ENCODE results near the gene A1BG.
"Not testable (repeated sequence)": the region's sequence is repeated elsewhere in the genome, so short reads cannot be mapped to it uniquely, and the experiment has no call there.

Gene A1BG

DNA sequence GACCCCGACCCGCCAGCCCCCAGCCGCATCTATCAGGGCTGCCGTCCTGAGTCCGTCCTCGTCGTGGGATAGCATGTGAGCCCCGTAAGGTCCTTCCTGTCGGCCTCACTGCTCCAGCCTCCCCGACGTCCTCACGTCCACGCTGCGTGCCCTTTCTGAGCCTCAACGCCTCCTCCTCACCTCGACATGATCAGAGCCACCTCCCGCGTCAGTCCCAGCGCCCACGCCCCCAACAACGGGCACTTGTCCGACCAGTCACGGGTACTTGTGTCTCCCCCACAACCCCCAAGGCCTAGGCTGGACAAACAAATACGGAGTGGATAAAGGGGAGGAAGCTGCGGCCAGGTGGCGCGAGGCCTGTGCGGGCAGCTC is 8.6 kb upstream of the A1BG start:
- in situ Hi-C loops (cut with MboI; ENCODE audit: low sequenced_read_pairs): no loop called here

DNA sequence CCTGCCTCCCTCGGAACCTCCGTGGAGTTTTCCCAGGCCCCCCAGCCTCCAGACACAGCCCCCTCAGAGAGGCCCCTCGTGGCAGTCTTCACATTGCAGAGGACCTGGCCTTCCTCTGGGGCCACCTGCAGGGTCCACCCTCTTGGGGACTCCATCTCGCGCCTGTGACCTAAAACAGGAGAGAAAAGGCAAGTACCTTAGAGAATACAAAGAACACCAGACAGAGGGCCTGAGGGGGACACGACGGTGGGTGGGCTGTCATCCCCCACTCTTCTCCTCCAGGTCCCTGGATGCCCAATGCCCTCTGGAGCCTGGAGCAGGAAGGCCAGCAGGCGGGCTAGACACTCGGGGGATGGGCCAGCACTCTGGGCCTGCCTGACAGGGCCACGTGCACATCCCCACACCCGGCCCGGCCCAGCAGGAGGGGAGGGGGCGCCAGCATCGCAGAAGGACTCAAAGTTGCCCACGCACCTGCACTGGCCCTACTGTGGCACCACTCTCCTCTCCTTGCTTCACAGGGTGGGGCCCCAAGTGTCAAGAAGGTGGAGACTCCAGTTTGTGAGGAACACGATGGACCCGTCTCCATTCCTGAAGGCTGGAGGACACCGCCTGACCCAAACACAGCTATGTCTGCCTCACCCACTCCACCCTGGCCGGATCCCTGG is 4.3 kb upstream of the A1BG start:
- in situ Hi-C loops (cut with MboI; ENCODE audit: low sequenced_read_pairs): no loop called here

DNA sequence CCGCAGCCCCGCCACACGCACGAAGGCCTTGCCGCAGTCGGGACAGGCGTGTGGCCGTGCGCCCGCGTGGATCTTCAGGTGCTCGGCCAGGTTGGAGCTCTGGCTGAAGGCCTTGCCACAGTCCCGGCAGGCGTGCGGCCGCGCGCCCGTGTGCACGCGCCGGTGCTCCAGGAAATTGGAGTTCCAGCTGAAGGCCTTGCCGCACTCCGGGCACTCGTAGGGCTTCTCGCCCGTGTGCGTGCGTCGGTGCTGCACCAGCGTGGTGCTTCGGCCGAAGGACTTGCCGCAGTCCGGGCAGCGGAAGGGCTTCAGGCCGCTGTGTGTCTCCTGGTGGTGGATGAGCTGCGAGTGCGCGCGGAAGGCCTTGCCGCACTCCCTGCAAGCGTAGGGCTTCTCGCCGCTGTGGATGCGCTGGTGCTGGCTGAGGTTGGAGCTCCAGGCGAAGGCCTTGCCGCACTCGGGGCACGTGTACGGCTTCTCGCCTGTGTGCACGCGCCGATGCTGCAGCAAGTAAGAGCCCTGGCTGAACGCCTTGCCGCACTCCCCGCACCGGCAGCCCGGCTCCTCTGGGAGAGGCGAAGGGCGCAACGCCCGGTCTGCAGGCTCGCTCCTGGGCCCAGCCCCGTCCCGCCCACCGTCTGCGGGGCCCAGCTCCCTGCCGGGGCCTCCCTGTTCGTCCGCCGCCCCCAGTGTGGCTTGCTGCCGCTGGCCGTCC is 3.6 kb upstream of the A1BG start:
- in situ Hi-C loops (cut with MboI; ENCODE audit: low sequenced_read_pairs): no loop called here

DNA sequence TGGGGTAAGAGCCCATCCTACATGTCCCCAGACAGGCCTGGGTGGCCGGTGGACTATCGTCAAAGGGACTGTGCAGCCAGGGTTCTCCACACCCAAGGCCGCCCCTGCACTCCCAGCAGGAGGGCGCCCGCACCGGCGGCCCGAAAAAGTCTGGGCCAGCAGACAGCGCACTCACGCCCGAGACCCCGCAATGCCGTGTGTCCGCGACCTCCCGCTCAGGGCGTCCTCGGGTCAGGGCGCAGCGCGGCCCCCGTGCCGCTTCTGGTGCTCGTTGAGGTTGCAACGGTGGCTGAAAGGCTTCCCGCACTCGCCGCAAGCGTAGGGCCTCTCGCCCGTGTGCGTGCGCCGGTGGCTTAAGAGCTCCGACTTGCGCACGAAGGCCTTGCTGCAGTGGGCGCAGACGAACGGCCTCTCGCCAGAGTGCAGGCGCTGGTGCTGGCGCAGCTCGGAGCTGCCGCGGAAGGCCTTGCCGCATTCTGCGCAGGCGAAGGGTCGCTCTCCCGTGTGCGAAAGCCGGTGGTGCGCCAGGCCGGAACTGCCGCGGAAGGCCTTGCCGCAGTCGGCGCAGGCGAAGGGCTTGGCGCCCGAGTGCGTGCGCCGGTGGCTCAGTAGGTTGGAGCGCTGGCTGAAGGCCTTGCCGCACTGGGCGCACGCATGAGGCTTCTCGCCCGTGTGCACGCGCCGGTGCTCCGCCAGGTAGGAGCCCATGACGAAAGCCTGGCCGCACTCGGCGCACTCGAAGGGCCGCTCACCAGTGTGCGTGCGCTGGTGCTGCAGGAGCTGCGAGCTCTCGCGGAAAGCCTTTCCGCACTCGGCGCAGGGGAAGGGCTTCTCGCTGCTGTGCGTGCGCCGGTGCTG is 2.8 kb upstream of the A1BG start:
- in situ Hi-C loops (cut with MboI; ENCODE audit: low sequenced_read_pairs): no loop called here

DNA sequence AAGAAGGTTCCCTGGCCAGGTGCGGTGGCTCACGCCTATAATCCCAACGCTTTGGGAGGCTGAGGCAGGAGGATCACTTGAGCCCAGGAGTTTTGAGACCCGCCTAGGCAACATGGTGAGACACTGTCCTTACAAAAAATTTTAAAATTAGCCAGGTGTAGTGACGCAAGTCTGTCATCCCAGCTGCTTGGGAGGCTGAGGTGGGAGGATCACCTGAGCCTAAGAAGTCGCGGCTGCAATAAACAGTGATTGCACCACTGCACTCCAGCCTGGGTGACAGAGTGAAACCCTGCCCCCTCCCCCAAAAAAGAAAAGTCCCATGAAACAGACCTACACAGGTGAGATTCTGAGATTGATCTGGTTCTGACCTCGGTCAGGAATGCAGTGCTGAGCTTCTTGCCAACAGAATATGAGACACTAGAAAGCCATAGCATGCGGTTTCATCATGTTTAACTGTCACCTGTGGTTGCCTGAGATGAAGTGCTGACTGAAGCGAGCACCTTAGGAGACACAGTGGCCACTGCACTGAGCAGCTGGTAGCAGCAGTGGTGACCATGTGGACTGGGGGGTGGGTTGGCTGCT is 2.0 kb upstream of the A1BG start:
- in situ Hi-C loops (cut with MboI; ENCODE audit: low sequenced_read_pairs): no loop called here

DNA sequence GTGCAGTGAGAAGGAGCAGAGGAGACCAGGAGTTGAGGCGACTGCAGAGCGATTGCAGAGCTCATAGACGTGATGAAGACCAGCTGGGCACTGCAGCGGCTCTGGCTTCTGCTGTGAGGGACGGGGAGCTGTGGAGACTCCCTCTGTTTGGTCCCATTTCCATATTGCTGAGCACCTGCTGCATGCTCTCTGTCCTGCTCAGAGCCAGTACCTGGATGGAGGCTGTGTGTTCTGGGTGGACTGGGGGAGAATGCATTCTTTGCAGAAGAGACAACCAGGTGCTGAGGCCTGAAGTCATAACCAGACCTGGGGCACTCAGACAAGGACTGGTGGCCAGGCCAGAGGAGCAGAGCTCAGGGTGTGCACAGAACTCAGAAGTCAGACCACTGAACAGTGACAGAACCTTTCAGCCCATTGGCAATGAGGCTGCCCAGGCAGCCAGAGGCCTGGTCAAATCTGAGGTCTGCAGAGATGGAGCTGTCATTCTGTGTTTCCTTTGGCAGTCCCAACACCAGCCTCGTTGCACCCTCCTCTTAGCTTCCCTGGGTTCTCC is 1.3 kb upstream of the A1BG start:
- in situ Hi-C loops (cut with MboI; ENCODE audit: low sequenced_read_pairs): no loop called here

DNA sequence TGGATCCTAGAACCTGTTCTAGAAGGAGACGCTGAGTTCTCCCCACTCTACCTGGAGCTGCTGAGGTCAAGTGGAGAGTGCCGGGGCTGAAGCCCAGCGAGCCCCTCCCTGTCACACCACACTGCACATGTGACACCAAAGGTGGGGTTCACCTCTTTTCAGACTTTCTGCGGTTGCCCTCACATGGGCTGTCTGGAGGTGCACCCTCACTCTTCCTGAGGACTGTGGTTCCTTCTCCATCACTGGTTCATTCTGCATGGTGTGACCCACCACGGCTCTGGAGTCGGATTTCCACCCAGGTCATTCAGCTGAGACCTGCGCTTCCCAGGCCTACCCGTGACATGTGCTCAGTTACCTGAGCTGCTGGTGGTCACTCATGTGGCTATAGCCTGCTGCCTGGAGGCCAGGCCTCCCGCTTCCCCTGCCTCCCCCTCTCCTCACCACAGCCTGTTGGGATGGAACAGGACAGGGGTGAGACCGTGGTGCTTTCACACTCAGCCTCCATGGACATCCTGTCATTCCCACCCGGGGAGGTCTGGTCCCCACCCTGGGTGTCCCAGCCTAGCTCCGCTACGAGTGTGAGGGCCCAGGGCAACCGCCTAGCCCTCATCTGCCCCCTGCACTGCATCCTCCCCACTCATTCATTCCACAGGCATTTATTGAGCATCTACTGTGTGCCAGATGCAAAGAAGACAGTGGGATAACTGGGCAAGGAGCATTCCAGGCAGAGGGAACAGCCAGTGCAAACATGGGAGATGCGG is 605 bp upstream of the A1BG start:
- in situ Hi-C loops (cut with MboI; ENCODE audit: low sequenced_read_pairs): no loop called here

DNA sequence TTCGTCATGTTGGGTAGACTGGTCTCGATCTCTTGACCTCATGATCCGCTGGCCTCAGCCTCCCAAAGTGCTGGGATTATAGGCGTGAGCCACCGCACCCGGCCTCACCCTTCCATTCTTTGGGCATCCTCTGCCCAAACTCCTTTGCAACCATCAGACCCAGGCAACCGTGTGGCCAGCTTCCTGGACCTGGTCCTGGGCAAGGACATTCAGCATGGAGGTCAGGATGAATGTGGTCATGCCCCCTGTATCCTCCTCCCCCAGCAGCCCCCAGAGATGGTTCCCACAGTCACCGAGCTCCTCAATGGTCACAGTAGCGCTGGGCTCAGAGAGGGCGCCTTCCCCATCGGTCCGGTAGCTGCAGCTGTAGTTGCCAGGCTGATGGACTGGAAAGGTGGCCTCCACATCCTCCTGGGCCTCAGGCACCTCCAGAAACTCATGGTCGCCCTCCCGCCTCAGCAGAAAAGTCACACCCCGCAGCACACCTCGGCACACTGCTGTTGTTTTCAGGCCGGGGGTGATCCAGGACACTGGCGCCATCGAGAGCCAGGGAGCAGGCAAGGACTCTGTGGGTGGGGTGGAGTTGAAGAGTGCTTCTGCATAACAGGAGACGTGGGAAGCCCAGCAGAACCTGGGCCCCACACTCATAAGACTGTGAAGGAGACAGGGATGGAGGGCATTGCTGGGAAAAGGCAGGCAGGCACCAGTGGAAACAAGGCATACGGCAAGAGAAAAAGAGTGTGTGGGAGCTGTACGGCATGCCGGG is 1.1 kb downstream of the A1BG start:
- in situ Hi-C loops (cut with MboI; ENCODE audit: low sequenced_read_pairs): no loop called here

DNA sequence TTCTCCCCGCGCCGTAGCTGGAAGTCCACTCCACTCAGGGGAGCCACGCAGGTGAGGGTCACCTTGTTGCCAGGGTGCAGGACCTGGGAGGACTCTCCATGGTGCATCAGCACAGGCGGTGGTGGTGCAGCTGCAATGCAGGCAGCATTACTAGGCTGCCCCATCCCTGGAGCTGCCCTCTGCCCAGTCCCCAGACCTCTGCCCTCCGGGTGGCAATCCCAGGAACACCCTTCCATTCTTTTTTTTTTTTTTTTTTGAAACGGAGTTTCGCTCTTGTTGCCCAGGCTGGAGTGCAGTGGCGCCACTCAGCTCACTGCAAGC is 1.8 kb downstream of the A1BG start:
- in situ Hi-C loops (cut with MboI; ENCODE audit: low sequenced_read_pairs): no loop called here

DNA sequence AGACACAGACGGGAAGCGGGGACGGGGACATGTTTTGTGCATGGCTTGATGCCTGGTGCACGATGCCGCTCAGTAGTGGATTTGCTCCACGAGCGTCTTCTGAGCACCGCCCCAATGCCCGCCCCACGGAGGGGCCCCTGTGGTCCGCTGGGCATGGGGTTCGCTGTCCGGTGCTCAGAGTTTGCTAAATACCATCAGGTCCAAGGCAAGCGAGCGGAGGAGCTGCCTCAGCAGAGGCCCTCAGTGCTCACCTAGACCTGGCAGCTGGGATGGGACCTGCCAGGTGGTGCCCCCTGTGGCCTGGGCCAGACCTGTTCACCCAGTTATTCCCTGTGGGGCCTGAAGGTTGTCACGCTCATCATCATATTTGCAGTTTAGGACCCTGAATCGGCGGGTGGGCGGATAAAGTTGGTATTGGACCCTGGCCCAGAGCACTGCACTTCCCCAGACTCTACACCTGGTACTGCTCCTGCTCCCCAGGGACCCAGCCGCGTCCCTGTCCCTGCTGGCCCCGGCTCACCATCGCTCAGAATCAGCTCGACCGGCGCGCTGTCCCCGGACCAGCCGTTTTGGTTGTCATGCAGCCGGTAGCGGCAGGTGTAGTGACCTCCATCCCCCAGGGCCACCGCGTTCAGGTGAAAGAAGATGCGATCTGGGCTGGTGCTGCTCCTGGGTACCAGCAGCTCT is 2.3 kb downstream of the A1BG start:
- in situ Hi-C loops (cut with MboI; ENCODE audit: low sequenced_read_pairs): no loop called here

DNA sequence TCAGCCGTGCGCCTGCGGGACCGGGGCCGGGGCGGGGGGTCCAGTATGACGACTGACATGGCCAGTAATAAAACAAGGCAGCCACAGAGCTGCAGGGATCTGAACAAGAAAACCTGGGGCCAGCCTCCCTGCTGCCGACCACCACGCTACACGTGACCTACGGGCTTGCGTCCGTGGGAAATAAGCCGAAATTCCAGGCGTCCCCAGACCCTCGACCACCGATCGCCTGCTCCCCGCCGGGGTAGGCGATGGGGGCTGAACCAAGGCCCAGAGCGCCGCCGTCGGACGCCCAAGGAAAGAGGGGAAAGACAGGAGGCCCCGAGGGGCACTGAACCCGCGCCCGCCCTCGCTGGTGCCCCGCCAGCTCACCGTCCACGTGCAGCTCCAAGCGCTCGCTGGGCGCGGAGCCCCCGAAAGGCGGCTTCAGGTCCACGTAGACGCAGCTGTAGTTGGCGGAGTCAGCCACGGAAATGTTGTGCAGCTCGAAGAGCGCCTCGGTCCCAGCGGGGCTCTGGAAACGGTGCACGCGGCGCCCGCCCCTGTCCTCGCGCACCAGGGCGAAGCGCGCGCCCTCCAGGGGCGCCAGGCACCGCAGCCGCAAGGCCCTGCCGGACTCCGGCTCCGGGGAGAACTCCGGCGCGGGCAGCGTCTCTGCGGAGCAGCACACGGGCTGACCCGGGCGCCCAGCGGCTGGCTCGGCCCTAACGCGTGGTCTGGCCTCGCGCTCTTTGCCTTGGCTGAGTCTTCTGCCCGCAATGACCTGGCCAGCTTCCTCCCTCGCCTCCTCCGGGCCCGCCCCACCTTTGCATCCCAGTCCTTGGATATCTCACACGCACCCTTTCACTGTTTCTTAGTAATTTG is 3.1 kb downstream of the A1BG start:
- in situ Hi-C loops (cut with MboI; ENCODE audit: low sequenced_read_pairs): no loop called here

DNA sequence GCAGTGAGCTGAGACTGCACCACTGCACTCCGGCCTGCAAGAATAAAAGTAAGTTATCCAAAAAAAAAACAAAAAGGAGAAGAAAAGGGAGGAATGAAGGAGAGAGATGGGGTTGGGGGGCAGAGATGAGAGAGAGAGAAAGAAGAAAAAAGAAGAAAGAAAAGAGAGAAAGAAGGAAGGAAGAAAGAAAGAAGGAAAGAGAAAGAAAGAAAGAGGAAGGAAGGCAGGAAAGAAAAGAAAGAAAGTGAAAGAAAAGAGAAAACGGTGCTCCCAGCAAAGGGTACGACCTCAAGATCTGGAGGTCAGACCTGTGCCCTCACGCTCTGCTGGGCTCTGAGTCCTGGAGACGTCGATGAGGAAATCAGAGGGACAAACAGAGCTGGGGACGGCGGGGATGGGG is 3.7 kb downstream of the A1BG start:
- in situ Hi-C loops (cut with MboI; ENCODE audit: low sequenced_read_pairs): no loop called here

DNA sequence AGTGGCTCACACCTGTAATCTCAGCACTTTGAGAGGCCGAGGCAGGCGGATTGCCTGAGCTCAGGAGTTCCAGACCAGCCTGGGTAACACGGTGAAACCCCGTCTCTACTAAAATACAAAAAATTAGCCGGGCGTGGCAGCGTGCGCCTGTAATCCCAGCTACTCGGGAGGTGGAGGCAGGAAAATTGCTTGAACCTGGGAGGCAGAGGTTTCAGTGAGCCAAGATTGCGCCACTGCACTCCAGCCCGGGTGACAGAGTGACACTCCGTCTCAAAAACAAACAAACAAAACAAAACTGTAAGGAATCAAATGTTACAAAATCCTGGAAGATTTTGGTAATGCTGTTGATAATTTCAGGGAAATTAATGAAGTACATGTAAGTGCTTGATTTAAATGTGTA is 5.2 kb downstream of the A1BG start:
- in situ Hi-C loops (cut with MboI; ENCODE audit: low sequenced_read_pairs): not testable (repeated sequence)

DNA sequence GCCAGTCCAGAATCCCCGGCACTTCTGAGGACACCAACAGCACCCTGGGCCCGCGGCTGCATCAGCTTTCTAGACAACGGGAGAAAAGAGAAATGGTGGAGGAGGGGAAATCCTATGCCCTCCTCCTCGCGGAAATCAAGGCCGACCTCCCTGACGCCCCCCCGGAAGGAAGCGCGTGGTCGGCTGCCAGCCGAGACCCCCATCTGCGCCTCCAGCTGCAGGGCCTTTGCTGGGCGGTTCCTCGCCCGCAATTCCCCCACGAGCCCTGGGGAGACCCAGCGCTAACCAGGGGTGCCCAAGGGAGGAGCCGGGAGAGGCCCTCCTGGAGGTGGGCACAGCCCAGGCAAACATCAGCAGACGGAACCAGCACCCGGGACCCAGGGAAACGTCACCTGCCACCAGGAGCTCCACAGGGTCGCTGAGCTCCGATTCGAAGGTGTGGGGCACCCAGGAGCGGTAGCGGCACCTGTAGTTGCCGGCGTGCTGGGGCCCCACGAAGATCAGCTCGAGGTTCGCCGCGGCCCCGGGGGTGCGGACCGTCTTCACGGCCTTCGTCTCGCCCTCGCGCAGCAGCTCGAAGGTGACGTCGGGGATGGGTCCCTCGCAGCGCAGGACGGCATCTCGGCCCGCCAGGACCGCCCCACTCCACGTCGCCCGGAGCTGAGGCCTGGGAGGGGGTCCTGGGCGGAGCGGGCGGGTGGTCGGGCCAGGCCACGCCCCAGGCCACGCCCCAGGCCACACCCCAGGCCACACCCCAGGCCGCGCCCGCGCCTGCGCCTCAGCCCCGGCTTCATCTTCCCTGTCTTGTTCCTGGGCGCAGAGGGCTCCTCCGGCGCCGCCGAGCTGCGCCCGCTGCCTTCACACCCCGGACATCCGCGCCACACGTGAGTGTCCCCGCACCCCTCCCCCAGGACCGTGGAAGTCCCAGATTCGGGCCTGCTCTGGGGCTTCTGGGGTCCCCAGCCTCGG is 6.0 kb downstream of the A1BG start:
- in situ Hi-C loops (cut with MboI; ENCODE audit: low sequenced_read_pairs): no loop called here

DNA sequence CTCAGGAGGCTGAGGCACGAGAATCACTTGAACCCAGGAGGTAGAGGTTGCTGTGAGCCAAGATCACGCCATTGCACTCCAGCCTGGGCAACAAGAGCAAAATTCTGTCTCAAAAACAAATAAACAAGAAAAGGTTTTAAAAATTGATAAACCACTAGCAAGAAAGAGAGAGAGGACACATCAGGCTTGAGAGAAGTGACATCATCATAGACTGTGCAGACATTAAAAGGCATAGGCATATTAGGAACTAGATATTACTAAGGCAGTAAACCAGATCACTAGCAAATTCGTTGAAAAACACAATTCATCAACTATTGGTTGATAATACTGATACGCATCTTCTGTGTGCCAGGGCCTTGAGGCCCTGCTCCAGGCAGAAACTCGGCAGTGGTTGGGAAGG is 7.7 kb downstream of the A1BG start:
- in situ Hi-C loops (cut with MboI; ENCODE audit: low sequenced_read_pairs): no loop called here

DNA sequence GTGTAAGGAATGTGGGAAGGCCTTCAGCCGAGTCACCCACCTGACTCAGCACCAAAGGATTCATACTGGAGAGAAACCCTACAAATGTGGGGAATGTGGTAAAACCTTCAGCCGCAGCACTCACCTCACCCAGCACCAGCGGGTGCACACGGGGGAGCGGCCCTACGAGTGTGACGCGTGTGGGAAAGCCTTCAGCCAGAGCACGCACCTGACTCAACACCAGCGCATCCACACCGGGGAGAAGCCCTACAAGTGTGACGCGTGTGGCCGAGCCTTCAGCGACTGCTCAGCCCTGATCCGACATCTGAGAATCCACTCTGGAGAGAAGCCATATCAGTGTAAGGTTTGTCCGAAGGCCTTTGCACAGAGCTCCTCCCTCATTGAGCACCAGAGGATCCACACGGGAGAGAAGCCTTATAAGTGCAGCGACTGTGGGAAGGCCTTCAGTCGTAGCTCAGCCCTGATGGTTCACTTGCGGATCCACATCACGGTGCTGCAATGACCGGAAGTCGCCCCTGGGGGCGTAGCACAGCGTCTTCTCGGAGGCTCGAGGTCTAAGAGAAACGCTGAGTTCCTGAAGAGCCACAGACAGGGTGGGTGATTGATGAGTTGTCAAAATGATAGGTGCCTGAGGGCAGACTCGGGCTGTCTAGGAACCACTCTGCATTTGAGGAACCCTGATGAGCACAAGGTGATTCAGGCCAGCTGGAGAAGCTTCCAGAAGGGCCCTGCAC is 14.3 kb downstream of the A1BG start:
- in situ Hi-C loops (cut with MboI; ENCODE audit: low sequenced_read_pairs): no loop called here

DNA sequence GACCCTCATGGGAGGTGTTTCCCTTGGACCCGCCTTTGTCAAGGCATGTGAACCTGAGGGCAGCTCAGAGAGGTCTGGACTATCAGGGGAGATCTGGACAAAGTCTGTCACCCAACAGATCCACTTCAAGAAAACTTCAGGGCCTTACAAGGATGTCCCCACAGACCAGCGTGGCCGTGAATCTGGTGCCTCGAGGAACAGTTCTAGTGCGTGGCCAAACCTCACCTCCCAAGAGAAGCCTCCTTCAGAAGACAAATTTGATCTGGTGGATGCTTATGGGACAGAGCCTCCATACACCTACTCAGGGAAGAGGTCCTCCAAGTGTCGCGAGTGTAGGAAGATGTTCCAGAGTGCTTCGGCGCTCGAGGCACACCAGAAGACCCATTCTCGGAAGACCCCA is 15.0 kb downstream of the A1BG start:
- in situ Hi-C loops (cut with MboI; ENCODE audit: low sequenced_read_pairs): no loop called here
